A673 (cell line): Measurements from ENCODE around the gene SLC2A9.

ENCODE experiments used
- EZH2 ChIP-seq: fragments of 200-600 bp; sonication (generic); IDR thresholded peaks from 2 replicates; pipeline ENCODE4 v1.6.1; 2017; ENCODE audit warnings: borderline replicate concordance, low read depth, mild to moderate bottlenecking, mixed read lengths, antibody characterized with exemption, low read length; ENCODE audit not compliant: poor library complexity, severe bottlenecking
- TF ChIP-seq, protein P1 (sequence below): fragments of 300-800, 200-600 bp; sonication (generic); conservative IDR thresholded peaks from 2 replicates; pipeline ENCODE4 v1.5.1; 2017; ENCODE audit warnings: low read depth, mild to moderate bottlenecking, antibody characterized with exemption, low read length, moderate library complexity, mixed read lengths

DNA sequence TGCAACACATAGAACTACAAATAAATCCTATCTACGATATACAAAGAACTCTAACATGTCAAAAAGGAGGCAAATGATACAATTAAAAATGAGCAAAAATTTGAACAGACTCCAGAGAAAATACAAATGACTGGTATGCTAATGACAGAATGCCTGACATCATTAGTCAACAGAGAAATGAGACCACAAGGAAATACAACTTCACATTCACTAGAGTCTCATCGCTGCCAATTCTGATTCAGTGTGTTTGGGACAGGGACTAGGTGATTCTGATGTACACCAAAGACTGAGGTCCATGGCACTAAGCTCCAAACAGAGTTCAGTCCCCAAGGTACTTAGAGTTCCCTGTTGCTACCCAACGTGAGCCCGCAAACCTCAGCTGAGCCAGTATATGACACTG is 23.4 kb downstream of the SLC2A9 start:
- TF ChIP-seq, protein P1, sequence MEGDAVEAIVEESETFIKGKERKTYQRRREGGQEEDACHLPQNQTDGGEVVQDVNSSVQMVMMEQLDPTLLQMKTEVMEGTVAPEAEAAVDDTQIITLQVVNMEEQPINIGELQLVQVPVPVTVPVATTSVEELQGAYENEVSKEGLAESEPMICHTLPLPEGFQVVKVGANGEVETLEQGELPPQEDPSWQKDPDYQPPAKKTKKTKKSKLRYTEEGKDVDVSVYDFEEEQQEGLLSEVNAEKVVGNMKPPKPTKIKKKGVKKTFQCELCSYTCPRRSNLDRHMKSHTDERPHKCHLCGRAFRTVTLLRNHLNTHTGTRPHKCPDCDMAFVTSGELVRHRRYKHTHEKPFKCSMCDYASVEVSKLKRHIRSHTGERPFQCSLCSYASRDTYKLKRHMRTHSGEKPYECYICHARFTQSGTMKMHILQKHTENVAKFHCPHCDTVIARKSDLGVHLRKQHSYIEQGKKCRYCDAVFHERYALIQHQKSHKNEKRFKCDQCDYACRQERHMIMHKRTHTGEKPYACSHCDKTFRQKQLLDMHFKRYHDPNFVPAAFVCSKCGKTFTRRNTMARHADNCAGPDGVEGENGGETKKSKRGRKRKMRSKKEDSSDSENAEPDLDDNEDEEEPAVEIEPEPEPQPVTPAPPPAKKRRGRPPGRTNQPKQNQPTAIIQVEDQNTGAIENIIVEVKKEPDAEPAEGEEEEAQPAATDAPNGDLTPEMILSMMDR, result no peak
- TF ChIP-seq EZH2, result no peak
